Muscle layer of colon (tissue), 2 donors: ENCODE results near the gene DENND1C.

Source experiments
- H3K27ac ChIP-seq: one replicate; pipeline ENCODE4 v1.7.0; 2013; ENCODE audit warnings: low read depth, mild to moderate bottlenecking, low read length, moderate library complexity
- H3K27me3 ChIP-seq, 2 donors: one replicate each; pipeline ENCODE4 v1.7.0; 2013; ENCODE audit warnings: low read length in 2 of 2, mild to moderate bottlenecking in 2 of 2; ENCODE audit not compliant: insufficient read depth in 2 of 2, control insufficient read depth in 1 of 2
- H3K36me3 ChIP-seq: one replicate; pipeline ENCODE4 v1.7.0; 2013; ENCODE audit warnings: mild to moderate bottlenecking, low read length; ENCODE audit not compliant: insufficient read depth
- H3K4me1 ChIP-seq: one replicate; pipeline ENCODE4 v1.7.0; 2013; ENCODE audit warnings: mild to moderate bottlenecking, low read length; ENCODE audit not compliant: insufficient read depth
- H3K4me3 ChIP-seq, 2 donors: one replicate each; pipeline ENCODE4 v1.7.0; 2013; ENCODE audit warnings: low read length in 2 of 2, low read depth in 1 of 2, mild to moderate bottlenecking in 1 of 2, moderate library complexity in 1 of 2
- H3K9ac ChIP-seq: one replicate; pipeline ENCODE4 v1.7.0; 2013; ENCODE audit warnings: low read length
- H3K9me3 ChIP-seq: one replicate; pipeline ENCODE4 v1.7.0; 2013; ENCODE audit warnings: mild to moderate bottlenecking, low read length
- donor health status: abdominal sarcoma.
- donor health status: Adenocarcinoma of cecum.

The DENND1C gene

GRCh38 chr19:6424939-6425731 is 56.5 kb downstream of the DENND1C start:
- Histone ChIP-seq H3K27me3 (no peaks in the 10 kb centered on the region), H3K9ac (no peak overlapping the region), H3K27ac (peak overlapping the region; percentile 61), H3K4me1 (peaks cover 28% of the 10 kb centered on the region), H3K36me3 (peaks cover 10% of the 10 kb centered on the region), H3K4me3 (peak overlapping the region; percentile 7 to 41), H3K9me3 (no peaks in the 10 kb centered on the region)

DNA sequence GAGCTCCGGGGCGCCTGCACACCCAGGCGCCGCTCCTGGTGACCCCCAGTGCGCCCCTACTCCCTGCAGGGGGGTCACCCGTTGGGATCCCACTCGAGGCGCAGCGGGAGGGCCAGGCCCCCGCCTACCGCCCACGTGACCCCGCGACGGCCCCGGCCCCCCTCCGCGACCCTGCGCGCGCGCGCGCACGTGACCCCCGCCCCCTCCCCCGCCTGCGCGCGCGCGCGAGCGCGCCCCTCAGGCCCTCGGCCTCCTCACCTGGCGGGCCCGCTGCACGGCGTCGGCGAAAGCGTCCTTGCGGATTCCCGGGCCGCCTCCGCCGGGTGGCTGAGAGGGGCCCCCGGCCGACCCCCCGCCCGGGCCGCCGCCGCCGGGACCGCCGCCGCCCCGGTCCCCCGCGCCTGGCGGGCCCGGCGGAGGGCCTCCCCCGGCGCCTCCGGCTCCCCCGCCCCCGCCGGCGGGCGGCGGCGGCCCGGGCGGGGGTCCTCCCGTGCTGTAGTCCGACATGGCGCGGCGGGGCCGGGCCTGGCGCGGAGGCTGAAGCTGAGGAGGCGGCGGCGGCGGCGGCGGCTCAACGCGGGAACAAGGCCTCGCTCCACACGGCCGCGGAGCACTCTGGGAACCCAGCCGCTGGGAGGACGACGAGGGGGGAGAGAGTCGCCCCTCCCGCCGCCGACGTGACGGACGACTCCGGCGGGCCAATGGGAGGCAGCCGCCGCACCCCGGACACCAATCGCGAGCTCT is 57.2 kb downstream of the DENND1C start, which contains the start of gene KHSRP:
KHSRP (minus strand) TSS at position 617 of the 744 bp plus-strand sequence; CDS start at position 507, 110 bp downstream.
- H3K27ac ChIP-seq, result peak within 1 kb of the TSS; percentile 73
- H3K27me3 ChIP-seq, result no peaks in the 10 kb centered on the region
- H3K9ac ChIP-seq, result peak within 1 kb of the TSS; percentile 44
- peaks cover 28% of the 10 kb centered on the region for H3K4me1 ChIP-seq
- H3K9me3 ChIP-seq, result no peaks in the 10 kb centered on the region
- peak within 1 kb of the TSS; percentile 96 to 99 for H3K4me3 ChIP-seq
- H3K36me3 ChIP-seq, result peaks cover 18% of the 10 kb centered on the region

DNA sequence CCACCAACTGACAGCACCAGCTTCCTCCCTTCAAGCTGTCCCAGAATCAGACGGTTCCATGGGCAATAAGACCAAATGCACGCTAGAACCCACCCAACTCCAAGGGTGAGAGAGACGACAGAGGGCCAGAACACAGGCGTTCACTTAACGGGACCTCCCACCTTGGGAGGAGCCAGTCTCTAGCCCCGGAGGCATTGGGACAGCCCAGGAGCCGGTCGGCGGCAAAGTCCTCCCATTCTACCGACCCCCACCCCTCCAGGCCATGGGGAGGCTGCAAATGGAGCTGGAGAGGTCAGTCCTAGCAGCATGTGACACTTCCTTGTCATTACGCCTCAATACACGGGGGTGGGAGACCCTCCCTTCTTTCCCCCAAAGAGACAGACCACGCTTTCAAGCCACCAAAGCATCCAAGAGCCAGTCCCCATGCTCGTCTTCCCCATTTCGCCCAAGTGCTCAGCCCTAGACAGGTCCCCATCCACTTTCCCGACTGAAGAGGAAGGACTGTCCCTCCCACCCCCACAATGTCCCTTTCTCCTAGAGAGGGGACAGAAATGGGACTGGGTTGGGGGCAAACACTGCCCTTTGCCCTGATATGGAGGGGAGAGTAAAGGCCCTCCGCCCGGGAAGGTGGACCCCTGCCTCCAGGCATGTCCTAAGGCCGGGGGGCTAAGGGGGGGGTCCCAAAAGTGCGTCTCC is 57.9 kb downstream of the DENND1C start:
- Histone ChIP-seq H3K27ac (peak overlapping the region; percentile 73), H3K9ac (peak overlapping the region; percentile 44), H3K4me1 (peaks cover 28% of the 10 kb centered on the region), H3K27me3 (no peaks in the 10 kb centered on the region), H3K9me3 (no peaks in the 10 kb centered on the region), H3K4me3 (peak overlapping the region; percentile 96 to 99), H3K36me3 (peaks cover 25% of the 10 kb centered on the region)

DNA sequence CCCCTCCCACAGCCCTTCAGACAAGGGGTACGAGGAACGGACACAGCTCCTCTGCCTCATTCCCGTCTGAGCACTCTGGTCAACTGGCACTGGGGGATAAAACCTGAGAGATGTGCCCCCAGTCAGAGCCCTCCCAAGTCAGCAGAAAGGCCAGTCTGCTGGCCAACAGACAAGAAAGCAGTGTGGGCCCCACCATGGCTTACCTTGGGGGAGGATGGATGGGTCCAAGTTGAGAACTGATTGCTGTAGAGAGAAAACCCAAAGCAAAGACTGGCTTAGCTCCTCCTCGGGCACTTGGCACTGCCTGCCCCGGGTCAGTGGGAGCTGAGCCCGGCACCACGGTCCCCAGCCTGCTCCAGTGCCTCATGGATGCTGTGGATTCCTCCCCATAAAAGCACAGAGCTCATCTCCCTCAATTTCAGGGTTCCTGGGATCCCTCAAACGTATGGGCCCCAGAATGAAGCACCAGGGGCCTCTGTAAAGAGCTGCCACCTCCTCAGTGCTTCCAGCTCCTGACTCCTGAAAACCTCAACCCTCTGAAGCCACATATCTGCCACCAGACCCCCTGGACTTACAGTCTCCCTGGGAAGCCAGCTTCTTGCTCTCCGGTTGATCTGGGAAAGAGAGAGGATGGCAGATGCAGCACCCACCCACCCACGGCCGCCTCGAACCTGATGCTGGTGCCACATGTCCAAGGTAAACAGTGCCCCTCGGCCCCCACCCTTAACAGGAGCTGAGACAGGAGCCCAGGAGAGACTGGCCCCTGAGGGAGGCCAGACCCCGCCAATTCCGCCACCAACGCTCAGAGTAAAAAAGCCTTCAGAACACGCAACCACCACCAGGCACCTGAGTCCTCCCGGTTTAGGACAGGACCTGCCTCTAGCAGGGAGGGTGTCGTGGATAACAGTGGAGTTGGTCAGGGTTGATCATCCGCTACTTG is 60.2 kb downstream of the DENND1C start:
- Histone ChIP-seq H3K27me3 (no peaks in the 10 kb centered on the region), H3K9me3 (no peaks in the 10 kb centered on the region), H3K4me1 (peaks cover 28% of the 10 kb centered on the region), H3K4me3 (no peak overlapping the region), H3K27ac (no peak overlapping the region), H3K9ac (no peak overlapping the region), H3K36me3 (peaks cover 48% of the 10 kb centered on the region)

GRCh38 chr19:6418562-6418932 is 63.0 kb downstream of the DENND1C start:
- Histone ChIP-seq H3K9ac (no peak overlapping the region), H3K9me3 (no peaks in the 10 kb centered on the region), H3K27me3 (no peaks in the 10 kb centered on the region), H3K4me1 (peaks cover 19% of the 10 kb centered on the region), H3K36me3 (peaks cover 61% of the 10 kb centered on the region), H3K27ac (no peak overlapping the region), H3K4me3 (no peak overlapping the region)

DNA sequence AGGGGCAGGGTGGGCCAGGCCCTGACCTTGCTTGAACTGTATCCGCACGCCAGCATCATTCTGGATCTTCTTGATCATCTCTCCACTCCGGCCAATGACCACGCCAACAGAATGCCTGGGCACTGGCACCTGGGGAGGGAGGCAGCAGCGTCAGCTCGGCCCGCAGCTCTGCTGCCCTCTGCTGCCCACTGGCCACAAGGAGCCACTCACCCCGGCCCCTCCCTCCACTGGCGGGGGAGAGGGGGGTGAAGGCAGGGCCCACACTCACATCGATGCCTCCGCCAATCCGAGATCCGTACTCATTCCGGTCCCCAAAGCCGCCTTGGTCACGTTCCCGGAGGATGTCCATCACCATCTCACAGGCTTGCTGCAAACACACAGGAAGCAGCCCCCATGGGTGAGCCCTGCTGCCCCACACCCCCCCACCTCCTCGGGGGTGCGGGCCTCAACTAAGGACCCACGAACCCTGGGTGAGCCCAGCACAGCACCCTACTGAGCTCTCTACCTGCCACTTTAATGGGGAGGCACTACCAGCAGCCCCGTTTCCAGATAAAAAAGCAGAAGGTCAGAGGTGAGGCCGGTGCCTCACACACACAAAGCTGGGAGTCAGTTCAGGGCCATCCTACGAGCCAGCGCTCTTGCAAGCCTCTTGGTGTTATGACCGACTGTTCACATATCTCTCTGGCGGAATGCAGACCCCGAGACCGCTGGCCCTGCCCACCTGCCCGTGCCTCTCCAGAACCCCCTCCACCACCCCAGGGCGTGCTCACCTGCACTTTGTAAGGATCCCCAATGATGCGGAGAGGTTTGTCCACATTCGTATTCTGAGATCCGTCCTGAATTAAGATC is 63.6 kb downstream of the DENND1C start:
- no peak overlapping the region for H3K4me3 ChIP-seq
- peaks cover 13% of the 10 kb centered on the region for H3K4me1 ChIP-seq
- peaks cover 61% of the 10 kb centered on the region for H3K36me3 ChIP-seq
- no peaks in the 10 kb centered on the region for H3K9me3 ChIP-seq
- no peak overlapping the region for H3K9ac ChIP-seq
- H3K27me3 ChIP-seq, result no peaks in the 10 kb centered on the region
- H3K27ac ChIP-seq, result no peak overlapping the region
